Fibroblast of lung (primary cell): ENCODE results near the gene CFAP61. TPM values are rescaled to one million over a fixed set of nuclear protein-coding genes. Genes with fewer than 3 reads are reported as not detected.

ENCODE experiments used
- DNase-seq, 2 donors: peaks; one replicate each; pipeline versions ENCODE4 v3.0.0 to v3.0.0-alpha.2; 2010; ENCODE audit warnings: low read depth in 2 of 2
- H2AFZ ChIP-seq: 2 replicates; pipeline ENCODE4 v1.5.1; 2012; ENCODE audit warnings: low read length, control low read depth, inconsistent platforms
- H3K27ac ChIP-seq: 2 replicates; pipeline ENCODE4 v1.5.1; 2011; ENCODE audit warnings: low read length, control low read depth; ENCODE audit not compliant: insufficient read depth
- H3K27me3 ChIP-seq: 2 replicates; pipeline ENCODE4 v1.5.1; 2011; ENCODE audit warnings: mild to moderate bottlenecking, low read length; ENCODE audit not compliant: control insufficient read depth, insufficient read depth
- H3K36me3 ChIP-seq: 2 replicates; pipeline ENCODE4 v1.5.1; 2011; ENCODE audit warnings: low read length; ENCODE audit not compliant: control insufficient read depth, insufficient read depth
- H3K4me1 ChIP-seq: 2 replicates; pipeline ENCODE4 v1.5.1; 2011; ENCODE audit warnings: low read length; ENCODE audit not compliant: control insufficient read depth, insufficient read depth; ENCODE audit errors: extremely low read depth
- H3K4me2 ChIP-seq: 2 replicates; pipeline ENCODE4 v1.5.1; 2011; ENCODE audit warnings: low read length, control low read depth; ENCODE audit not compliant: insufficient read depth; ENCODE audit errors: extremely low read depth
- H3K4me3 ChIP-seq, 4 experiments: fragments of 200-600 bp in 1 of 4; sonication (generic) in 1 of 4; replicated peaks in 1 of 4; 2 replicates each; pipeline ENCODE4 v1.5.1; 2011 to 2016; ENCODE audit warnings: low read length in 4 of 4, low read depth in 3 of 4, mild to moderate bottlenecking in 3 of 4, control low read depth in 2 of 4, inconsistent platforms in 1 of 4, mixed read lengths in 1 of 4; ENCODE audit not compliant: insufficient read depth in 1 of 4; ENCODE audit errors: control extremely low read depth in 1 of 4
- H3K79me2 ChIP-seq: 2 replicates; pipeline ENCODE4 v1.5.1; 2012; ENCODE audit warnings: mild to moderate bottlenecking, low read length, inconsistent platforms; ENCODE audit not compliant: control insufficient read depth, insufficient read depth
- H3K9ac ChIP-seq: 2 replicates; pipeline ENCODE4 v1.5.1; 2011; ENCODE audit warnings: mild to moderate bottlenecking, low read length, control low read depth; ENCODE audit not compliant: insufficient read depth
- H3K9me3 ChIP-seq: 2 replicates; pipeline ENCODE4 v1.5.1; 2012; ENCODE audit warnings: low read depth, low read length; ENCODE audit not compliant: control insufficient read depth, insufficient read depth
- H4K20me1 ChIP-seq: 2 replicates; pipeline ENCODE4 v1.5.1; 2011; ENCODE audit warnings: low read length; ENCODE audit not compliant: control insufficient read depth, insufficient read depth; ENCODE audit errors: extremely low read depth
- CTCF ChIP-seq, 2 donors: IDR thresholded peaks in 1 of 2; conservative IDR thresholded peaks in 1 of 2; 1 replicate in 1 of 2; 2 replicates in 1 of 2; pipeline ENCODE4 v1.5.1; 2011 to 2012; ENCODE audit warnings: low read length in 2 of 2, control low read depth in 1 of 2, inconsistent platforms in 1 of 2, low read depth in 1 of 2, mild to moderate bottlenecking in 1 of 2
- EZH2 ChIP-seq: IDR thresholded peaks from 2 replicates; pipeline ENCODE4 v1.5.1; 2012; ENCODE audit warnings: low read length, control low read depth, mild to moderate bottlenecking; ENCODE audit errors: missing control alignments
- polyA plus RNA-seq, 2 donors: library from polyadenylated mRNA; depleted of rRNA in 1 of 2; stranded (reverse) in 1 of 2; unstranded in 1 of 2; fragments of >200 nt; gene quantifications; 2 replicates each; pipeline ENCODE4 v1.2.1, GENCODE V29; 2011 to 2012; ENCODE audit warnings: missing spikeins in 1 of 2
- total RNA-seq: library from RNA; depleted of rRNA; stranded (reverse); fragments of >200 nt; gene quantifications from 2 replicates; pipeline ENCODE4 v1.2.1, GENCODE V29; 2014

CFAP61 gene
- total and polyA plus RNA-seq, 2 donors (not counting 1 experiment from before 2014, with no cell fraction given), result not detected

GRCh38 chr20:20292472-20292871 is 240.1 kb downstream of the CFAP61 start:
- H3K27ac ChIP-seq, result no peak overlapping the region
- no peak overlapping the region for H3K4me3 ChIP-seq
- DNase-seq, result no peak
- H3K4me1 ChIP-seq, result no peaks in the 10 kb centered on the region
- H3K36me3 ChIP-seq, result no peaks in the 10 kb centered on the region
- H3K9ac ChIP-seq, result no peak overlapping the region
- no peaks in the 10 kb centered on the region for H4K20me1 ChIP-seq
- H3K79me2 ChIP-seq, result no peaks in the 10 kb centered on the region
- TF ChIP-seq CTCF (conservative IDR thresholded peaks at IDR 0.05 in 1 of 2, IDR thresholded peaks at IDR 0.05 in 1 of 2; ENCODE audit: low read depth in 1 of 2, low read length in 2 of 2) (no peak), EZH2 (no peak)
- no peak overlapping the region for H2AFZ ChIP-seq
- H3K27me3 ChIP-seq, result no peaks in the 10 kb centered on the region
- H3K4me2 ChIP-seq, result no peak overlapping the region
- H3K9me3 ChIP-seq, result no peaks in the 10 kb centered on the region

GRCh38 chr20:20293141-20293540 is 240.8 kb downstream of the CFAP61 start:
- Histone ChIP-seq H3K79me2 (no peaks in the 10 kb centered on the region), H3K9ac (no peak overlapping the region), H3K36me3 (no peaks in the 10 kb centered on the region), H3K9me3 (no peaks in the 10 kb centered on the region), H3K27ac (no peak overlapping the region), H2AFZ (no peak overlapping the region), H3K27me3 (no peaks in the 10 kb centered on the region), H4K20me1 (no peaks in the 10 kb centered on the region), H3K4me1 (no peaks in the 10 kb centered on the region), H3K4me3 (no peak overlapping the region), H3K4me2 (no peak overlapping the region)
- TF ChIP-seq EZH2 (no peak), CTCF (conservative IDR thresholded peaks at IDR 0.05 in 1 of 2, IDR thresholded peaks at IDR 0.05 in 1 of 2; ENCODE audit: low read depth in 1 of 2, low read length in 2 of 2) (no peak)
- DNase-seq, result no peak

GRCh38 chr20:20293691-20294385 is 241.5 kb downstream of the CFAP61 start:
- no peak overlapping the region for H3K4me3 ChIP-seq
- no peak overlapping the region for H3K9ac ChIP-seq
- TF ChIP-seq EZH2 (no peak), CTCF (conservative IDR thresholded peaks at IDR 0.05 in 1 of 2, IDR thresholded peaks at IDR 0.05 in 1 of 2; ENCODE audit: low read depth in 1 of 2, low read length in 2 of 2) (no peak)
- no peak overlapping the region for H3K27ac ChIP-seq
- H4K20me1 ChIP-seq, result no peaks in the 10 kb centered on the region
- H3K27me3 ChIP-seq, result no peaks in the 10 kb centered on the region
- H3K79me2 ChIP-seq, result no peaks in the 10 kb centered on the region
- no peak overlapping the region for H3K4me2 ChIP-seq
- H3K4me1 ChIP-seq, result no peaks in the 10 kb centered on the region
- no peak for DNase-seq
- no peak overlapping the region for H2AFZ ChIP-seq
- no peaks in the 10 kb centered on the region for H3K36me3 ChIP-seq
- no peaks in the 10 kb centered on the region for H3K9me3 ChIP-seq
